HG03520 (cell line): ENCODE results near the gene MRPL48.
"Not testable (repeated sequence)": the region's sequence is repeated elsewhere in the genome, so short reads cannot be mapped to it uniquely, and the experiment has no call there.

Experiments used
- ATAC-seq: cut with Tn5 transposase; IDR thresholded peaks from one replicate; pipeline ENCODE4 v1.9.1; 2021; ENCODE audit warnings: mild to moderate bottlenecking, moderate library complexity; ENCODE audit not compliant: unreplicated experiment

Gene MRPL48

DNA sequence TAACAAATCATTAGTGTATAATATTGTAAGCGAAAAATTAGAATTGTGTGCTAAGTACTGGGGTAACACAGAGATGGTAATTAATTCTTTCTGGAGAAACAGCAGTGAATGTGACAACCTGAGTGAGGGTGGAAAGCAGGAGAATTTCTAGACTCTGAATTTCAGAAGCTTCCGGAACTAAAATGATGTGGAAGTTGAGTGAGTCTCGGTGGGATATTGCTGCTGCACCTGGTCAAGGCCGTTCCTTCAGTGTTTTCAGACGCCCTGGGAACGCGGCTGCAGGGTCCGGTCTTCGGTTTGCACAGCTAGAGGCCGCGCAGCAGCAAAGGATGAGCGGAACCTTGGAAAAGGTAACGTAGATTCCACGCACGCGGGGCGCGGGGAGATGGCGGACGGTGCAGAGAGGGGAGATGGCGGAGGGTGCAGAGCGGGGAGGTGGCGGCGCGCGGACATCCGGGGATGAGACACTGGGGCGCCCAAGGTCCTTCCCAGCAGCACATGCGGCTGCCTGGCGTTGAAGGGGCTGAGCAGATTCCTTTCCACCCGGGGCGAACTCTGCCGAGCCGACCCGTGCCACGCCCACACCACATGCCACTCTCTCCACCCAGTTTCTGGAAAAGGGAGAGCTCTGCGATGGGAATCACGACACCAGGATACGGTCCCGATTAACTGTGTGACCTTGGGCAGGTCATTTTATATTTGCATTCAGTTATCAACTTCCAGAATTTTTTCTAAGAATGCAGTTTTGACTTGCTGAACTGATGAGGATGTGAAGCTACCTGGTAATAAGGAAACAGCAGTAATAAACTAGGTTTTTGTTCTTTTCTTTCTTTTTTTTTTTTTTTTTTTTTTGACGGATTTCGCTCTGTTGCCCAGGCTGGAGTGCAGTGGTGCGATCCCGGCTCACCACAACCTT is at the start of gene MRPL48:
MRPL48 (plus strand) TSS at position 232 of the 916 bp plus-strand sequence; CDS start at position 330, 98 bp downstream.
- ATAC-seq: peak; percentile 79

DNA sequence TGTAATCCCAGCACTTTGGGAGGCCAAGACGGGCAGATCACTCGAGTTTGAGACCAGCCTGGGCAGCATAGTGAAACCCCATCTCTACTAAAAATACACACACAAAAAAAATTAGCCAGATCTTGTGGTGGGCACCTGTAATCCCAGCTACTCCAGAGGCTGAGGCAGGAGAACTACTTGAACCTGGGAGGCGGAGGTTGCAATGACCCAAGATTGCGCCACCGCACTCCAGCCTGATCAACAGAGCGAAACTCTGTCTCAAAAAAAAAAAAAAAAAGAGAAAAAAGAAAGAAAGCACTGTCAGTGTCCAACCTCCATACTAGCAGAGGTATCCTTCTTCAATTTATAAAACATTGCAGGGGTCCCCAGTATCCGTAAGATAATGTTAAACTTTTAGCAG is 44.6 kb upstream of the MRPL48 start:
- no peak for ATAC-seq

DNA sequence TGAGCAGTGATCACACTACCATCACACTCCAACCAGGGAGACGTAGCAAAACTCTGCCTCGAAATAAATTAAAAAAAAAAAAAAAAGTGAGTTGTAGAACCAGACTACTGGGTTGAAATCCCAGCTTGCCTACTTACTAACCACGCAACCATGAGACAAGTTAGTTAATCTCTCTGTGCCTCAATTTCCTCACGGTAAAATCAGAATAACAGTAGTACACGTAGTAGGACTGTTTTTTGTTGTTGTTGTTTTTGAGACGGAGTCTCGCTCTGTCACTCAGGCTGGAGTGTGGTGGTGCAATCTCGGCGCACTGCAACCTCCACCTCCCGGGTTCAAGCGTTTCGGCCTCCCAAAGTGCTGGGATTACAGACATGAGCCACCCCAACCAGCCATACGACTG is 41.0 kb upstream of the MRPL48 start:
- no peak for ATAC-seq

DNA sequence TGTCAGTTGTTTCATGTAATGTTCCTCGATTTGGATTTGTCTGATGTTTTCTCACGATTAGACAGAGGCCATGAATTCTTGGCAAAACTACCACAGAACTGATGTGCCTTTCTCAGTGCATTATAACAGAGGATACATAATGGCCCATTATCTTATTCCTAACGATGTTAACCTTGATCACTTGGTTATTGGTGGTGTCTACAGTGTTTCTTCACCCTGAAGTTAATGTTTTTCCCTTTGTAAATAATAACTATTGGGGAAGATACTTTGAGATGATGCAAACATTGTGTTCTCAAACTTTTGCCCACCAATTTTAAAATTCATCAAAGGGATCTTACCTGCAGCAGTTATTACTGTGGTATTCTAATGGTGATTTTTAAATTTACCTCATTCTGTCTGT is 39.9 kb upstream of the MRPL48 start:
- no peak for ATAC-seq

GRCh38 chr11:73748300-73748699 is 39.4 kb upstream of the MRPL48 start:
- ATAC-seq: no peak

- no peak for ATAC-seq
Observed at GRCh38 chr11:73749118-73749517, 38.6 kb upstream of the MRPL48 start.

- ATAC-seq: no peak
Observed at GRCh38 chr11:73750228-73750627, 37.4 kb upstream of the MRPL48 start.

DNA sequence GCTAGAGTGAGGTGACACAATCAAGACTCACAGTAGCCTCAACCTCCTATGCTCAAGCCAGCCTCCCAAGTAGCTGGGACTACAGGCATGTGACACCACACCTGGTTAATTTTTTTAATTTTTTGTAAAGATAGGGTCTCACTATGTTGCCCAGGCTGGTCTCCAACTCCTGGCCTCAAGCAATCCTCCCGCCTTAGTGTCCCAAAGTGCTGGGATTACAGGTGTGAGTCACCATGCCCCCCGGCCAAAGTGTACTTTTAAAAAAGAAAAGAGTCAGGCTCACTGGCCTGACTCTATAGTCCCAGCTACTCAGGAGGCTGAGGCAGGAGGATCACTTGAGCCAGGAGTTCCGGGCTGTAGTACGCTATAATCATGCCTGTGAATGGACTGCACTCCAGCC is 36.8 kb upstream of the MRPL48 start:
- not testable (repeated sequence) for ATAC-seq

GRCh38 chr11:73752216-73752867 is 35.3 kb upstream of the MRPL48 start:
- ATAC-seq: no peak

- ATAC-seq: no peak
Observed at GRCh38 chr11:73752903-73753302, 34.8 kb upstream of the MRPL48 start.

DNA sequence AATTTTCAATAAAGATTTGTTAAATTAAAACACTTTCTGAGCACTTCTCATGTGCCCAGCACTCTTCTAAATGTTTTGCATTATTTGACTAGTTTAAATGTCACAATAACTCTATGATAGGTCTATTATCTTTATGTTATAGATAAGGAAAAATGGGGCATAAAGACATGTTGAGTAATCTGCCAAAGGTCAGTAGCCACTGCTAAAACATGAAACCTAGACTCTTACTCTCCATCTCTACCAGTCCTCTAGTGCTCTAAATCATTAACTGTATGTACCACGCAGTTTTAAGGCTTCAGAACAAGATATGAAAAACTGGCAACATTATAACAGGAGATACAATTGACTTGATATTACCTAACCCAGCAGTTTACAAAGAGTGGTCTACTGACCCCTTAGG is 33.7 kb upstream of the MRPL48 start:
- ATAC-seq: no peak

- no peak for ATAC-seq
Observed at GRCh38 chr11:73755670-73756069, 32.0 kb upstream of the MRPL48 start.

DNA sequence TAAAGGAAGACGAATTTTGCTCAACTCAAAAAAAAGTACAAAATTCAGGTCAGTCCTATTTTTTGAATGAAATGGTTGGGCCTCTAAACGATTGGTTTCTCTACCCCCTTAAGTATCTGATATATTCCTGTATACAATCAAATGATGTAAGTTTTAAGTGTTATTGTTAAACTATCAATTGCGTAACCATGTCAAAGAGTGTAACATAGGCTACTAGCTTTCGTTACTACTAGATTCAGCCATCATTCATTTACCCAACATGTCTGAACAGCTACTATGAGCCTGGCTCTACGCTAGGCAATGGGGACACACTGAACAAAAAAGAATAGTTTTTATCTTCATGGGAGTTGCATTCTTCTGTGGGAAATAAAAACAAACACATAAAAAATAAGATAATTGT is 30.1 kb upstream of the MRPL48 start:
- ATAC-seq: no peak

DNA sequence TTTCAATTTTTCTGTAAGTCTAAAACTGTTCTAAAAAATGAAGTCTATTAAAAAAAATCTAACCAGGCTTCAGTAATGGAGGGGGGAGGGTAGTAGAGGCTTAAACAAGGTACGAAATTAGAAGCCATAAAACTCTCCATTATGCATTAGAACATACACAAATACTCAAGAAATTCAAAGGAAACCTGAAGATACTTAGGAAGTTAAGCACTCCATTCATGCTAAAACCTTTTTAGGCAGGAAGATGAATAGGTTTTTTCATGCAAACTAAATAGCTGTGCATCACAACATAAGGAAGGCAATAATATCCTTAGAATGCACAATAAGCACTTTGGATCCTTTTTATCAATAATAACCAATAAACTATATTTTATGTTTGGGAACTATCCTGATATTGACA is 29.2 kb upstream of the MRPL48 start:
- ATAC-seq: no peak

DNA sequence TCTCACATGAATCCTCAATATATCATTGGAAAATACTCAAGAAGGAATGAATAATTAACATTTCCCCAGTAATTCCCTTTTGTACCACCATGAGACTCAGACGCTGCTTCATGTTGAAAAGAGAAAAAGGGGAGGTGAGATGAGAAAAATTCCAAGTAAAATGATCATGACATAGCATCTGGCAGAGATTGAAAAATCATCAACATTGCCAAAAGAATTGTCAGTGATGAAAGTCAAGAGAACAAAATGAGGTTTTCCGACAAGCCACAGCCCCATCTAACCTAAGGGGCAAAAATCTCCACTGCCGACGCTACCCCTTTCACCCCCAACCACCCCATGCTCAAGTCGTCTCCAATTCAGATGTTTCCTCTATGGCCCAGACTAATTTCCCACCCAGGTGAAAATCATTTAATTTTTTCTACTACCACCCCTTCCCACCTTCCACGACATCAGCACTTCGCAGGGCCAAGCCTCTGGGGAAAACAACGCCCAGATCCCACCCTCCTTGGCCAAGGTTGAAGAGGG is 28.0 kb upstream of the MRPL48 start:
- no peak for ATAC-seq

- peak; percentile 3 for ATAC-seq
Observed at GRCh38 chr11:73760135-73760678, 27.5 kb upstream of the MRPL48 start.

DNA sequence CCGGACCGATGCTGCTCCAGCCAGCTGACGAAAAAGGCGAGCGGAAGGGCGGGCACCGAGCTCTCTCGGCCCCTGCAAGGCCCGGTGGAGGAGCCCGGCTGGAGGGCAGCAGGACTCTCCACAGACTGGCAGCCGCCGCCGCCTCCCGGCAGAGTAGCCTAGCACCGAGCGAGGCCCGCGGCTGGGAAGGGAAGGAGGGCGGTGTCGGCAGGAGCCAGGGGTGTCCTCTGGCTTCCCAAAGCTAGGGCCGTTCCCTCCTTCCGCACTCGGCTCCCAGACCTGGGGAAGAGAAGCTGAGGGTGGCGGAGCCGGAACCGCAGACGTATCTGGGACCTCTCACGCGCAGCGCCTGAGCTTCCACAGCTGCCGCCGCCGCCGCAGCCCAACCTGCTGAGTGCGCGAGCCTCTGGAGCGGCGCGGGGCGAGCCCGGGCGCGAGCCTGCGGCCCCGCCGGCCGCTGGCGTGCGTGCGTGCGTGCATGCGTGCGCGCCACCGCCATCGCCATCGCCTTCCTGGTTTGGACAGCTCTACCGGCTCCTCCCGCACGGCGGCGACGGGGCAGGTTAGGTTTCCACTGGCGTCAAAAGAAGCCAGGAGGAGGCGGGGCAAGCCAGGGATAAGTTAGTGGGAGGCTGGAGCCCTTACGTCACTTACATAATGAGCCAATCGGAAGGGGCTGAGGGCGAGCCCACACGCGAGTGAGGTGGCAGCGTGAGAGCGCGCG is 26.8 kb upstream of the MRPL48 start, which contains the start of gene RAB6A:
RAB6A (minus strand) TSS at position 396 of the 724 bp plus-strand sequence. CDS start 439 bp downstream, outside the sequence.
- peak; percentile 90 for ATAC-seq

DNA sequence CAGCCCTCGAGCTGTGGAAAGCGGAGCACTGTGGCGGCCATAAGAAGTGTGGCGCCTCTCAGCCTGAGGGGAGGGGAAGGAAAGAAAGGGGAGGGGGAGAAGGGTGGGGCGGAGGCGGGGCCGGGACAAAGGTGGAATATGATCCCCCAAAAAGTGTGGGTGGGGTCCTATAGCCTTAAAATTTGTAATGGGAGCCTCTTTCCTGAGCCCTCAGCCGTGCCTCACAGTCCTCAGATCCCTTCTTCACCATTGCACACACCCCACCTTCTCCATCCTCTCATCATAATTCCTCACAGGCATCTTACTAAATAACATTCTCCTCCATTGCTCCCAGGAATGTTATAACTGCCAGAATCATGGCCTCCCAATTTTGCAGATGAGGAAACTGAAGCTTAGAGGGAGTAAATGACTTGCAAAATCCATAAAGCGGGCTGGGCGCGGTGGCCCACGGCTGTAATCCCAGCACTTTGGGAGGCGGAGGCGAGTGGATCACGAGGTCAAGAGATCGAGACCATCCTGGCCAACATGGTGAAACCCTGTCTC is 26.2 kb upstream of the MRPL48 start:
- no peak for ATAC-seq

DNA sequence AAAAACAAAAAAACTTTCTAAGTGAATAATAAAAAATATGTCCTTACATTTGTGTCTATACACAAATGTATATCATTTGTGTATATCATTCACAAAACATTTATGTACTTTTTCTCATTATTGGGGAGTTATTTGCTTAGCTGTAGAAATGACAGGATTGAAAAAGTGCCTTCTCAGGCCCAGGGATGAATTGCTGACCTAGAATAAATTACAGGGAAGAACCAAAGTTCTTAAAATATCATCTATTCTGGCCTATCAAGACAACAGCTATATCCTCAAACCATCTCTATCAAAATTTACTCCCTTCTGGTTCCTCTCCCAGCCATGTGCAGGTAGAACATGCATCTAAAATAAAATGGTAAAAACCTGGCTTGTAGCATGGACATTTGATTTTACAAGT is 24.9 kb upstream of the MRPL48 start:
- ATAC-seq: no peak

DNA sequence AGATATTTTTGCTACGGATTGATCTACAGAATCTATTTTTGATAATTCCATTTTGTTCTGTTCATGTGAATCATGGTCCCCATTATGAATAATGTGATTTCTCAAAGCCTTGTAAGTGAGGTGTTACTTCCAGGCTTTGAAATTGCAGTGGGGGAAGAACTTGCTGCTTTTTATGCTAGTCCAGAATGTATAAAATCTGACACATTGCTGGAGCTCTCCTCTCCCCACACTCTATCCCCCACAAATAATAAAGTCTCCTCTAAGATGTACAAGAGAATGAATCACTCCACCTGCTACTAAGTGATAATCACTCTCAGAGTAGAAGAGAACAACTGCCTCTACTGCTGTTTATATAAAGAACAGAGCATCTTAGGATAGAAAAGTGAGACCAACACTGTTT is 20.9 kb upstream of the MRPL48 start:
- ATAC-seq: no peak

- not testable (repeated sequence) for ATAC-seq
Observed at GRCh38 chr11:73770811-73771210, 16.9 kb upstream of the MRPL48 start.
